Nephron (organoid): ENCODE results near the gene POU6F2.
A peak's percentile ranks its signal among the peaks of the same experiment; 100 is the strongest.

Source experiments
- H3K27ac Mint-ChIP-seq, 3 experiments: 2 replicates each; pipeline ENCODE4 v1.8.0; 2020; ENCODE audit warnings: mixed read lengths in 3 of 3, mild to moderate bottlenecking in 2 of 3, moderate library complexity in 1 of 3
- H3K27me3 Mint-ChIP-seq: 2 replicates; pipeline ENCODE4 v1.8.0; 2021; ENCODE audit warnings: low read depth, mild to moderate bottlenecking, moderate library complexity, mixed read lengths
- H3K36me3 Mint-ChIP-seq: 2 replicates; pipeline ENCODE4 v1.8.0; 2020; ENCODE audit warnings: low read depth, mixed read lengths
- H3K4me1 Mint-ChIP-seq: 2 replicates; pipeline ENCODE4 v1.8.0; 2020; ENCODE audit warnings: mixed read lengths
- H3K4me3 Mint-ChIP-seq, 3 experiments: 2 replicates each; pipeline ENCODE4 v1.8.0; 2020; ENCODE audit warnings: mild to moderate bottlenecking in 3 of 3, mixed read lengths in 3 of 3, moderate library complexity in 2 of 3
- H3K9me3 Mint-ChIP-seq: 2 replicates; pipeline ENCODE4 v1.8.0; 2020; ENCODE audit warnings: mixed read lengths
- TF ChIP-seq, protein P1 (sequence below), 3 experiments: fragments of 200-600 bp; sonication (generic); IDR thresholded peaks; one replicate each; pipeline ENCODE4 v1.5.0; 2021; ENCODE audit warnings: antibody characterized with exemption in 3 of 3; ENCODE audit not compliant: unreplicated experiment in 3 of 3

POU6F2 gene

GRCh38 chr7:39211581-39211980 is 233.9 kb downstream of the POU6F2 start:
- Mint-ChIP-seq H3K36me3 (no peaks in the 10 kb centered on the region), H3K27ac (no peak overlapping the region), H3K27me3 (peaks cover 5% of the 10 kb centered on the region), H3K4me1 (peaks cover 6% of the 10 kb centered on the region), H3K4me3 (no peak overlapping the region), H3K9me3 (no peaks in the 10 kb centered on the region)
- TF ChIP-seq, protein P1, sequence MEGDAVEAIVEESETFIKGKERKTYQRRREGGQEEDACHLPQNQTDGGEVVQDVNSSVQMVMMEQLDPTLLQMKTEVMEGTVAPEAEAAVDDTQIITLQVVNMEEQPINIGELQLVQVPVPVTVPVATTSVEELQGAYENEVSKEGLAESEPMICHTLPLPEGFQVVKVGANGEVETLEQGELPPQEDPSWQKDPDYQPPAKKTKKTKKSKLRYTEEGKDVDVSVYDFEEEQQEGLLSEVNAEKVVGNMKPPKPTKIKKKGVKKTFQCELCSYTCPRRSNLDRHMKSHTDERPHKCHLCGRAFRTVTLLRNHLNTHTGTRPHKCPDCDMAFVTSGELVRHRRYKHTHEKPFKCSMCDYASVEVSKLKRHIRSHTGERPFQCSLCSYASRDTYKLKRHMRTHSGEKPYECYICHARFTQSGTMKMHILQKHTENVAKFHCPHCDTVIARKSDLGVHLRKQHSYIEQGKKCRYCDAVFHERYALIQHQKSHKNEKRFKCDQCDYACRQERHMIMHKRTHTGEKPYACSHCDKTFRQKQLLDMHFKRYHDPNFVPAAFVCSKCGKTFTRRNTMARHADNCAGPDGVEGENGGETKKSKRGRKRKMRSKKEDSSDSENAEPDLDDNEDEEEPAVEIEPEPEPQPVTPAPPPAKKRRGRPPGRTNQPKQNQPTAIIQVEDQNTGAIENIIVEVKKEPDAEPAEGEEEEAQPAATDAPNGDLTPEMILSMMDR (IDR thresholded peaks at IDR 0.05; ENCODE audit: unreplicated experiment in 3 of 3): no peak

DNA sequence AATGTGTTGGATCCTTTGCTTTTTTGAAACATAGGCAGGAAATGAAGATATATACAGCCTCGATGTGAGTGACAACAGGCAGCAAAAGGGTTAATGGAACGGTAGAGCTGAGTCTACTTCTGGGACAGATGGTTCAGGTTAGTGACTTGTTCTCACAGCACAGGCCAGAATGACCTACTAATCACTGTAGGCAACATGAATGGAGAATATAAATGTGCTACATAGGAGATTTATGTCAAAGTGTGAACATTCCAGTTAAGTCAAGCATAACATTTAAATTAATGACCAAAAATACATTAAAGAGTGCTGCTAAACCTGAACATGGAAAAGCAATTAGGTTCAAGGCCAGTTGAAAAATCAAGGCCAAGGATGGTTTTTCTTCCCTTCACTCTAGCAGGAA is 235.2 kb downstream of the POU6F2 start:
- Mint-ChIP-seq H3K27me3 (peaks cover 5% of the 10 kb centered on the region), H3K9me3 (no peaks in the 10 kb centered on the region), H3K4me1 (peaks cover 12% of the 10 kb centered on the region), H3K4me3 (no peak overlapping the region), H3K27ac (peak overlapping the region in 1 of 3 experiments; percentile 48), H3K36me3 (no peaks in the 10 kb centered on the region)
- TF ChIP-seq, protein P1 (IDR thresholded peaks at IDR 0.05; ENCODE audit: unreplicated experiment in 3 of 3): no peak

DNA sequence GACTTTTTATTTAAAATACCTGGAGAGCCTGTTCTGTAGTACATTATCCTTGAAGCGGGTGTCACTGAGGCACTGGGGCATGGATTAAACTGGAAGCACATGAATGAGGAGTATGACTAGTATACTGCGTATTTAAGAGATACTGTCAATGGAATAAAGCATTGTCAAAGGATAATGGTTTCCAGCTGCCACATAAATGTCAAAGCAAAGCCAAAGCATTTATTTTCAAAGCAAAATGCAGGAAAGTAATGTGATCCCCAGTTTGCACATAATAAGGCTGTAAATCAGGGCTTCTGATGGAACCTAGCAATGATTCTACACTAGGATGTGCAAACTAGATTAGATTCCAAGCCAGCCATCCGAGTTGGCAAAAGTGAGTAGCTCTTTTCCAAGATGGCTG is 240.1 kb downstream of the POU6F2 start:
- Mint-ChIP-seq H3K27ac (peak overlapping the region; percentile 52 to 64 (median 60)), H3K4me1 (peaks cover 21% of the 10 kb centered on the region), H3K9me3 (no peaks in the 10 kb centered on the region), H3K27me3 (peaks cover 5% of the 10 kb centered on the region), H3K4me3 (no peak overlapping the region), H3K36me3 (no peaks in the 10 kb centered on the region)
- TF ChIP-seq, protein P1 (IDR thresholded peaks at IDR 0.05; ENCODE audit: unreplicated experiment in 3 of 3): no peak

DNA sequence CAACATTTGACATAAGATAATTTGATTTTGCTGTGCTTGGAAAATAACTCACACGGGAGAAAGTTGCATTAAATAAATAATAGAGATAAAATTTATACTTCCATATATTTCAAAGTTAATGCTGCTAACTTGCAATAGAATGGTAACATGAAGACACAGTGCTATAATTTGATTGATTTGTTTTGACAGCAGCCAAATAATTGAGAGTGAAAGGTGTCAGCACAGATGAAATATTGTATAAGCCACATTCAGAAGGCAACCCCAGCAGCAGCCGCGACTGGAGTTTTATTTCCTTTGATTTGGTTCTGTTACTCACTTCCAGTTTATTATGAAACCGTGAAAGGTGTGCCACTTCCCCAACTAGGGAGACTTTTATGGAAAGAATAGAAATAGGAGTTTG is 242.2 kb downstream of the POU6F2 start:
- H3K27me3 Mint-ChIP-seq: peaks cover 5% of the 10 kb centered on the region
- H3K4me3 Mint-ChIP-seq: no peak overlapping the region
- H3K9me3 Mint-ChIP-seq: no peaks in the 10 kb centered on the region
- TF ChIP-seq, protein P1 (IDR thresholded peaks at IDR 0.05; ENCODE audit: unreplicated experiment in 3 of 3): no peak
- peaks cover 21% of the 10 kb centered on the region for H3K4me1 Mint-ChIP-seq
- no peak overlapping the region for H3K27ac Mint-ChIP-seq
- no peaks in the 10 kb centered on the region for H3K36me3 Mint-ChIP-seq

GRCh38 chr7:39221901-39222300 is 244.2 kb downstream of the POU6F2 start:
- H3K9me3 Mint-ChIP-seq: no peaks in the 10 kb centered on the region
- no peaks in the 10 kb centered on the region for H3K36me3 Mint-ChIP-seq
- TF ChIP-seq, protein P1 (IDR thresholded peaks at IDR 0.05; ENCODE audit: unreplicated experiment in 3 of 3): no peak
- H3K4me3 Mint-ChIP-seq: no peak overlapping the region
- H3K27ac Mint-ChIP-seq: no peak overlapping the region
- peaks cover 19% of the 10 kb centered on the region for H3K4me1 Mint-ChIP-seq
- no peaks in the 10 kb centered on the region for H3K27me3 Mint-ChIP-seq

- Mint-ChIP-seq H3K4me3 (no peak overlapping the region), H3K27ac (no peak overlapping the region), H3K27me3 (peaks cover 4% of the 10 kb centered on the region), H3K4me1 (peaks cover 6% of the 10 kb centered on the region), H3K36me3 (no peaks in the 10 kb centered on the region), H3K9me3 (no peaks in the 10 kb centered on the region)
- TF ChIP-seq, protein P1 (IDR thresholded peaks at IDR 0.05; ENCODE audit: unreplicated experiment in 3 of 3): no peak
Measured at GRCh38 chr7:39228946-39229345, 251.2 kb downstream of the POU6F2 start.
